Measurements from ENCODE around the gene CCNI.

DNA sequence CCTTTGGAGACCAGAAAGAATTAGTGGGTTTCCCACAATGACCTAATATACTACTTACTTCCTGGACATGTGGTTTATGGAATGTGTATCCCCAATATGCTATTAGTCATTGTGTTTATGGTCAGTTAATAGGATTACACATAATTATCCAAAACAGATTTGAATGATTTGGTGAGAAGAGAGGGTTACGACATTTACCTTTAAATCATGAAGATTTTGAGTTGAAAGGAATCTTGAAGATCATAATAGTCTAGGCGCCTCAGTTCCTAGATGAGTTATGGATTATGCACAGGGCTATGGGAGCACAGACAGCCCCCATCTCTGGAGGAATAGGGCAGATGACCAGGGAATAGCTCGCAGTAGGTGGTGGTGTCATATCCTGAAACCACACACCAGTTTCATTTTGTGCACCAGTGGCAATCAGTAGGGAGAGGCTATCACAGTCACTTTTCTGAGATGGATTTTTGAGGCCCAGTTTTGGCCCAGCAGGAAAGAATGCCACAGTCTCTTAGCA, 64.9 kb downstream of the CCNI start:
- TF ChIP-seq POLR2AphosphoS5 (IDR thresholded peaks at IDR 0.05; ENCODE audit: borderline replicate concordance, low read depth, low read length) (no peak), EZH2 (IDR thresholded peaks at IDR 0.05) (no peak), FOXP2 (optimal IDR thresholded peaks at IDR 0.05; ENCODE audit: control extremely low read depth, extremely low read length, insufficient read depth) (no peak)
